Effector CD4-positive, alpha-beta T cell (primary cell): Measurements from ENCODE around the gene KDM4B.

Experiments used
- DNase-seq: peaks from one replicate; pipeline ENCODE4 v3.0.0-alpha.2; 2020

KDM4B gene

GRCh38 chr19:5052945-5053485 is 84.1 kb downstream of the KDM4B start:
- no peak for DNase-seq

GRCh38 chr19:5053661-5054060 is 84.7 kb downstream of the KDM4B start:
- DNase-seq = no peak

- no peak for DNase-seq
Measured at GRCh38 chr19:5054551-5055456, 85.9 kb downstream of the KDM4B start.

GRCh38 chr19:5055457-5055776 is 86.5 kb downstream of the KDM4B start:
- DNase-seq = no peak

- no peak for DNase-seq
Measured at GRCh38 chr19:5057860-5058259, 88.9 kb downstream of the KDM4B start.

GRCh38 chr19:5058521-5059212 is 89.8 kb downstream of the KDM4B start:
- no peak for DNase-seq

- no peak for DNase-seq
Measured at GRCh38 chr19:5059213-5059574, 90.3 kb downstream of the KDM4B start.

GRCh38 chr19:5059793-5060192 is 90.9 kb downstream of the KDM4B start:
- DNase-seq = no peak

GRCh38 chr19:5062195-5062594 is 93.3 kb downstream of the KDM4B start:
- DNase-seq = no peak

GRCh38 chr19:5062799-5063198 is 93.9 kb downstream of the KDM4B start:
- no peak for DNase-seq

GRCh38 chr19:5063873-5064645 is 95.1 kb downstream of the KDM4B start:
- no peak for DNase-seq

GRCh38 chr19:5064896-5065295 is 96.0 kb downstream of the KDM4B start:
- no peak for DNase-seq

- DNase-seq = no peak
Measured at GRCh38 chr19:5065663-5066093, 96.8 kb downstream of the KDM4B start.

GRCh38 chr19:5066768-5067167 is 97.9 kb downstream of the KDM4B start:
- no peak for DNase-seq

- DNase-seq = no peak
Measured at GRCh38 chr19:5067678-5068077, 98.8 kb downstream of the KDM4B start.

- DNase-seq = no peak
Measured at GRCh38 chr19:5068233-5069072, 99.5 kb downstream of the KDM4B start.

GRCh38 chr19:5070331-5070730 is 101.4 kb downstream of the KDM4B start:
- no peak for DNase-seq

- no peak for DNase-seq
Measured at GRCh38 chr19:5070930-5071329, 102.0 kb downstream of the KDM4B start.

- no peak for DNase-seq
Measured at GRCh38 chr19:5071579-5071978, 102.7 kb downstream of the KDM4B start.

GRCh38 chr19:5072115-5072514 is 103.2 kb downstream of the KDM4B start:
- no peak for DNase-seq

- DNase-seq = no peak
Measured at GRCh38 chr19:5073153-5073844, 104.4 kb downstream of the KDM4B start.

GRCh38 chr19:5074407-5074806 is 105.5 kb downstream of the KDM4B start:
- DNase-seq = no peak
